Stimulated activated CD8-positive, alpha-beta memory T cell treated with anti-CD3 and anti-CD28 coated beads, Interleukin-15, amount 100 ng/mL, for 1 hour (primary cell): ENCODE results near the gene NKX2-4.
"Not testable (repeated sequence)": the region's sequence is repeated elsewhere in the genome, so short reads cannot be mapped to it uniquely, and the experiment has no call there.

Source experiments
- DNase-seq: peaks from one replicate; pipeline ENCODE4 v3.0.0-alpha.2; 2020; ENCODE audit warnings: low read depth

NKX2-4 gene

GRCh38 chr20:21397341-21398108 lies at the start of gene NKX2-4:
TSS of gene NKX2-4 (minus strand) at chr20:21397526. CDS start at chr20:21397399, 127 bp downstream.
- no peak for DNase-seq

GRCh38 chr20:21437816-21438215 lies 40.5 kb upstream of the NKX2-4 start:
- DNase-seq = no peak

GRCh38 chr20:21437248-21437647 lies 39.9 kb upstream of the NKX2-4 start:
- DNase-seq = no peak

- no peak for DNase-seq
Observed at GRCh38 chr20:21436205-21436604, 38.9 kb upstream of the NKX2-4 start.

- DNase-seq = no peak
Observed at GRCh38 chr20:21435576-21435975, 38.2 kb upstream of the NKX2-4 start.

GRCh38 chr20:21433329-21433890 lies 36.1 kb upstream of the NKX2-4 start:
- no peak for DNase-seq

- DNase-seq = no peak
Observed at GRCh38 chr20:21432911-21433310, 35.6 kb upstream of the NKX2-4 start.

- no peak for DNase-seq
Observed at GRCh38 chr20:21430020-21430419, 32.7 kb upstream of the NKX2-4 start.

- no peak for DNase-seq
Observed at GRCh38 chr20:21424846-21425245, 27.5 kb upstream of the NKX2-4 start.

- not testable (repeated sequence) for DNase-seq
Observed at GRCh38 chr20:21423712-21424111, 26.4 kb upstream of the NKX2-4 start.

GRCh38 chr20:21421601-21422236 lies 24.4 kb upstream of the NKX2-4 start:
- DNase-seq = no peak

GRCh38 chr20:21419147-21419546 lies 21.8 kb upstream of the NKX2-4 start:
- DNase-seq = not testable (repeated sequence)

- not testable (repeated sequence) for DNase-seq
Observed at GRCh38 chr20:21413996-21414395, 16.7 kb upstream of the NKX2-4 start.

- DNase-seq = no peak
Observed at GRCh38 chr20:21411725-21412124, 14.4 kb upstream of the NKX2-4 start.

- no peak for DNase-seq
Observed at GRCh38 chr20:21399005-21399475, 1.7 kb upstream of the NKX2-4 start.

GRCh38 chr20:21398109-21399004 lies 1.0 kb upstream of the NKX2-4 start:
- no peak for DNase-seq

- no peak for DNase-seq
Observed at GRCh38 chr20:21396599-21397340, 556 bp downstream of the NKX2-4 start.

- peak; percentile 20 for DNase-seq
Observed at GRCh38 chr20:21395666-21396598, 1.4 kb downstream of the NKX2-4 start.

GRCh38 chr20:21395051-21395665 lies 2.2 kb downstream of the NKX2-4 start:
- DNase-seq = no peak

GRCh38 chr20:21394551-21394950 lies 2.8 kb downstream of the NKX2-4 start:
- no peak for DNase-seq
